ENCODE data around the gene EFHC2.

DNA sequence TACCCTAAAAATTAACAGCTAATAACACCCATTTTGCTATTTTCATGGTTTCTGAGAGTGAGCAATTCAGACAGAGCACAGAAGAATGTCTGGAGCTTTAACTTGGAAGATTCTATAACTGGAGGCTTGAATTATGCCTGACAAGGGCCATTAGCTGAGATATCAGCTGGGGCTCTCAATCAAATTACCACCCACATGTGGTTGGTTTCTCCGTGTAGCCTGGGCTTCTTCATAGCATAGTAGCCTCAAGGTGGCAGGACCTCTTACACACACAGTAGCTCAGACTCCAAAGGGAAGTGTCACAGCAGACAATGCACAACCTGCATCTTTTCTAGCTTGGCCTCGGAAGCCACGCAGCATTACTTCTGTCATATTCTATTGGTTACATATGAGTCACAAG, 127.3 kb downstream of the EFHC2 start:
- TF ChIP-seq CTCF (IDR thresholded peaks at IDR 0.05) (no peak), POLR2A (IDR thresholded peaks at IDR 0.05) (no peak), POLR2AphosphoS5 (IDR thresholded peaks at IDR 0.05) (no peak), EP300 (IDR thresholded peaks at IDR 0.05; ENCODE audit: low read depth) (no peak)

Measured in transverse colon (tissue), 4 donors.